ENCODE results near the gene MYH16.
"Not testable (repeated sequence)": the region's sequence is repeated elsewhere in the genome, so short reads cannot be mapped to it uniquely, and the experiment has no call there.

Gene MYH16

DNA sequence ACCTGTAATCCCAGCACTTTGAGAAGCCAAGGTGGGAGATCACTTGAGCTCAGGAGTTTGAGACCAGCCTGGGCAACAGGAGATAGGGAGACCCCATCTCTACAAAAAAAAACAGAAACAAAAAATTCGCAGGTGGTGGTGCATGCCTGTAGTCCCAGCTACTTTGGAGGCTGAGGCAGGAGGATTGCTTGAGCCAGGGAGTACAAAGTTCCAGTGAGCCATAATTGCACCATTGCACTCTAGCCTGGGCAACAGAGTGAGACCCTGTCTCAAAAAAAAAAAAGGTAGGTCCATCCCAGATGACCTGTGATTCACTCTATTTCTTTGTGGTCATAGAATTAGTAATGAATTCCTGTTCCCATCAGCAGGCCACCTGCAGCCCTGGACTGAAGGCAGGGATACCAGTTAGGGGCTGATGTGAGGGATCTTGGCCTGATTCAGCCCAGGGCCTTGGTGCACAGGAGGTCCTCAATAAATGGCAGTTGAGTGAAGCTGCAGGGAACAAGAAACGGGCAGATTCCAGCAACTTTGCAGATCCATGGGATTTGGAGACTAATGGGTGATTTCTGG is at the start of gene MYH16:
Gene MYH16 (plus strand): TSS at position 364 of the 570 bp plus-strand sequence.
- no peak for DNase-seq (ENCODE audit: low spot score)
- in situ Hi-C loops (cut with MboI; ENCODE audit: low sequenced_read_pairs, unreplicated experiment) = no loop called here
- TF ChIP-seq, protein P1, sequence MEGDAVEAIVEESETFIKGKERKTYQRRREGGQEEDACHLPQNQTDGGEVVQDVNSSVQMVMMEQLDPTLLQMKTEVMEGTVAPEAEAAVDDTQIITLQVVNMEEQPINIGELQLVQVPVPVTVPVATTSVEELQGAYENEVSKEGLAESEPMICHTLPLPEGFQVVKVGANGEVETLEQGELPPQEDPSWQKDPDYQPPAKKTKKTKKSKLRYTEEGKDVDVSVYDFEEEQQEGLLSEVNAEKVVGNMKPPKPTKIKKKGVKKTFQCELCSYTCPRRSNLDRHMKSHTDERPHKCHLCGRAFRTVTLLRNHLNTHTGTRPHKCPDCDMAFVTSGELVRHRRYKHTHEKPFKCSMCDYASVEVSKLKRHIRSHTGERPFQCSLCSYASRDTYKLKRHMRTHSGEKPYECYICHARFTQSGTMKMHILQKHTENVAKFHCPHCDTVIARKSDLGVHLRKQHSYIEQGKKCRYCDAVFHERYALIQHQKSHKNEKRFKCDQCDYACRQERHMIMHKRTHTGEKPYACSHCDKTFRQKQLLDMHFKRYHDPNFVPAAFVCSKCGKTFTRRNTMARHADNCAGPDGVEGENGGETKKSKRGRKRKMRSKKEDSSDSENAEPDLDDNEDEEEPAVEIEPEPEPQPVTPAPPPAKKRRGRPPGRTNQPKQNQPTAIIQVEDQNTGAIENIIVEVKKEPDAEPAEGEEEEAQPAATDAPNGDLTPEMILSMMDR (IDR thresholded peaks at IDR 0.05; ENCODE audit: borderline replicate concordance, control extremely low read depth, extremely low read depth, insufficient read depth, missing control alignments) = no peak

DNA sequence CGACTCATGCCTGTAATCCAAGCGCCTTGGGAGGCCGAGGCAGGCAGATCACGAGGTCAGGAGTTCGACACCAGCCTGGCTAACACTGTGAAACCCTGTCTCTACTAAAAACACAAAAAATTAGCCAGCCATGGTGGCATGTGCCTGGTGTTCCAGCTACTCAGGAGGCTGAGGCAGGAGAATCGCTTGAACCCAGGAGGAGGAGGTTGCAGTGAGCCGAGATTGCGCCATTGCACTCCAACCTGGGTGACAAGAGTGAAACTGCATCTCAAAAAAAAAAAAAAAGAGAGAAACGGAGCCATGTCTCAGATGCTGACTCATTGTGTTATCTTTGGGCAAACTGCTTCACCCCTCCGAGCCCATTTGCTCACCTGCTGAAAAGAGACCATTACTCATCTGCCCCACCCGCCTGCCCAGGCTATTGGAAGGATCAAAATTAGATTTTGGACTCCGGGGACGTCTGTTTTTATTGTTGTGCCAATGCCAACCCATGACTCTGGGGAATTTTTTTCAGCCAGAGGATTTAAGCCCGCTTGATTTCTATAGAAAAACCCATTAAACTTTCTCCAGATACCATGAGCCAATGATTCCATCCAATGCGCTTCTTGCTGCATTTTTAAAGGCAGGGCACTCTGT is 48.3 kb upstream of the MYH16 start:
- not testable (repeated sequence) for DNase-seq (ENCODE audit: low spot score)

DNA sequence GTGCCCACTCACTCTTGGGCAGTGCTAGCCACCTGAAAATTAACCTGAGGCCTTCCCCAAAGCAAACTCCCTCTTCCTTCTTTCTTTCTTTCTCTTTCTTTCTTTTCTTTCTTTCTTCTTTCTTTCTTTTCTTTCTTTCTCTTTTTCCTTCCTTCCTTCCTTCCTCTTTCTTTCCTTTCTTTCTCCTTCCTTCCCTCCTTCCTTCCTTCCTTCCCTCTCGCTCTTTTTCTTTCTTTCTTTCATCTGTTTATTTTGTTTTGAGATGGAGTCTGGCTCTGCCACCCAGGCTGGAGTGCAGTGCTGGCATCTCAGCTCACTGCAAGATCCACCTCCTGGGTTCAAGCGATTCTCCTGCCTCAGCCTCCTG is 47.8 kb upstream of the MYH16 start:
- in situ Hi-C loops (cut with MboI; ENCODE audit: low sequenced_read_pairs, unreplicated experiment) = no loop called here
- DNase-seq (ENCODE audit: low spot score) = no peak
- TF ChIP-seq, protein P1 (IDR thresholded peaks at IDR 0.05; ENCODE audit: borderline replicate concordance, control extremely low read depth, extremely low read depth, insufficient read depth, missing control alignments) = no peak

More for the DNA sequence above, 48.3 kb upstream of the MYH16 start:
- in situ Hi-C loops (cut with MboI; ENCODE audit: low sequenced_read_pairs, unreplicated experiment) = not testable (repeated sequence)

DNA sequence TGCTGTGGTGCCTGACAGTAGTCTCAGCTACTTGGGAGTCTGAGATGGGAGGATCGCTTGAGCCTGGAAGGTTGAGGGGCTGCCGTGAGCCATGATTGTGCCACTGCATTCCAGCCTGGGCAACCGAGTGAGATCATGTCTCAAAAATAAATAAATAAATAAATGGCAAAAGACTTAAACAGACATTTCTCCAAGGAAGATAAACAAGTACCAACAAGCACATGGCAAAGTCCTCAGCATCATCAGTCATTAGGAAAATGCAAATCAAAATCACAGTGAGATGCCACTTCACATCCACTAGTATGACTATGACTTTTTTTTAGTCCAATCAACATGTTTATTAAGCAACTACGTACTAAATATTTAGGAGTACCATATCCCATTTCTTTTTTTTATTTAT is 43.4 kb upstream of the MYH16 start:
- in situ Hi-C loops (cut with MboI; ENCODE audit: low sequenced_read_pairs, unreplicated experiment) = no loop called here
- TF ChIP-seq, protein P1 (IDR thresholded peaks at IDR 0.05; ENCODE audit: borderline replicate concordance, control extremely low read depth, extremely low read depth, insufficient read depth, missing control alignments) = no peak
- no peak for DNase-seq (ENCODE audit: low spot score)

DNA sequence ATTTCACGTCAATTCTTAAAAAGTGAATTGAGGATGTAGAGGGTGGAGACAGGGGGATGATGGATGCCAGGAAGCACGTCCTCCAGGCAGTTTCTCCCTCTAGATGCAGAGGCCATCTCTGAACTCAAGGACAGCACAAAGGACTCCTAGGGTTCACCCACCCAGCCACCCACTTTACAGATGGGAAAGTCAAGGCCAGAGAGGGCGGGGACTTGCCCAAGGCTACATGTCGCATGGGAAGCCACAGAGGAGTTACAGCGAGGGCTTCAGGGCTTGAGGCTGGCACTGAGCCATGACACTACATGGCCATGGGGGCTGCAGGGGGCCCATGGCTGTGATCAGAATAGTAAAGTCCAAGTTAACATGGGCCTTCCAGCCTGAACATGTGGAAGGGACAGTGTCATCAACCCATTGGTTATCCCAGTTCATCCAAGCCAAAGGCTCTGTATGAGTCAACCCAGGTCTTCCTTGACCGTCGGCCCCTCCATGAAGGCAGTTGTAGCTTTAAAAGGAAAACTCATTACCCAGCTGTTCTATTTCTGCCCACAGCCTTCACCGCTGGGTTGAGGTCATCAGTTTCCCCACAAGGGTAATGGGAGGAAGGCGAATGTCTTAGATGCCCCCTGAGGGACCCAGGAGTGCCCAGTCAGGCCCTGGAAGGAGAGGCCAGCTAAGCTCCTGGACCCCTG is 40.4 kb upstream of the MYH16 start:
- TF ChIP-seq, protein P1 (IDR thresholded peaks at IDR 0.05; ENCODE audit: borderline replicate concordance, control extremely low read depth, extremely low read depth, insufficient read depth, missing control alignments) = no peak
- DNase-seq (ENCODE audit: low spot score) = no peak
- in situ Hi-C loops (cut with MboI; ENCODE audit: low sequenced_read_pairs, unreplicated experiment) = no loop called here

DNA sequence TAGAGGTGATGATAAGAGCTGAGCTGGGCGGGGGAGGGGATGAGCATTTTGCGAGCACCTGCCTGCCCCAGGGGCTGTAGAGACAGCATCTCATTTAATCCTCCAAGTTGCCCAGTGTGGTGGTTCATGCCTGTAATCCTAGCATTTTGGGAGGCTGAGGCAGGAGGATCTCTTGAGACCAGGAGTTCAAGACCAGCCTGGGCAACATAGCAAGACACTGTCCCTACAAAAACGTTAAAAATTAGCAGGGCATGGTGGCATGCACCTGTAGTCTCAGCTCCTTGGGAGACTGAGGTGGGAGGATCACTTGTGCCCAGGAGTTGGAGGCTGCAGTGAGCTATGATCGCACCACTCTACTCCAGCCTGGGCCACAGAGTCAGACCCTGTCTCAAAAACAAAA is 39.7 kb upstream of the MYH16 start:
- in situ Hi-C loops (cut with MboI; ENCODE audit: low sequenced_read_pairs, unreplicated experiment); DNase-seq (ENCODE audit: low spot score): not testable (repeated sequence)

DNA sequence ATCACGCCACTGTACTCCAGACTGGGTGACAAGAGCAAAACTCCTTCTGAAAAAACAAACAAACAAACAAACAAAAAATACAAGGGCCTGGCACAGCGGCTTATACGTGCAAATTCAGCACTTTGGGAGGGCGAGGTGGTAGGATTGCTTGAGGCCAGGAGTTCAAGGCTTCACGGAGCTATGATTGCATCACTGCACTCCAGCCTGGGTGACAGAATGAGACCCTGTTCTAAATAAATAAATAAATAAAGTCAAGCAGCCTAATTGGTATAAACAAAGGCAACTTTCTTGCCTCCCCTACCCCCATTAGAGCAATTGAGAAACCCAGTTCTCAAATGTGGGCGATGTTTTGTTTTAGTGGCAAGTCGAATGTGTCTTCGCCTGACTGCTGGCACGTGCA is 38.5 kb upstream of the MYH16 start:
- no peak for DNase-seq (ENCODE audit: low spot score)
- in situ Hi-C loops (cut with MboI; ENCODE audit: low sequenced_read_pairs, unreplicated experiment) = no loop called here
- TF ChIP-seq, protein P1 (IDR thresholded peaks at IDR 0.05; ENCODE audit: borderline replicate concordance, control extremely low read depth, extremely low read depth, insufficient read depth, missing control alignments) = no peak
